ENCODE results near the gene TFB1M. TPM values are rescaled to one million over a fixed set of nuclear protein-coding genes. Genes with fewer than 3 reads are reported as not detected.
A peak's percentile ranks its signal among the peaks of the same experiment; 100 is the strongest.
"Not testable (repeated sequence)": the region's sequence is repeated elsewhere in the genome, so short reads cannot be mapped to it uniquely, and the experiment has no call there.

TFB1M gene
- total RNA-seq, result 10 to 100 TPM; 33.6 to 35.5 TPM

DNA sequence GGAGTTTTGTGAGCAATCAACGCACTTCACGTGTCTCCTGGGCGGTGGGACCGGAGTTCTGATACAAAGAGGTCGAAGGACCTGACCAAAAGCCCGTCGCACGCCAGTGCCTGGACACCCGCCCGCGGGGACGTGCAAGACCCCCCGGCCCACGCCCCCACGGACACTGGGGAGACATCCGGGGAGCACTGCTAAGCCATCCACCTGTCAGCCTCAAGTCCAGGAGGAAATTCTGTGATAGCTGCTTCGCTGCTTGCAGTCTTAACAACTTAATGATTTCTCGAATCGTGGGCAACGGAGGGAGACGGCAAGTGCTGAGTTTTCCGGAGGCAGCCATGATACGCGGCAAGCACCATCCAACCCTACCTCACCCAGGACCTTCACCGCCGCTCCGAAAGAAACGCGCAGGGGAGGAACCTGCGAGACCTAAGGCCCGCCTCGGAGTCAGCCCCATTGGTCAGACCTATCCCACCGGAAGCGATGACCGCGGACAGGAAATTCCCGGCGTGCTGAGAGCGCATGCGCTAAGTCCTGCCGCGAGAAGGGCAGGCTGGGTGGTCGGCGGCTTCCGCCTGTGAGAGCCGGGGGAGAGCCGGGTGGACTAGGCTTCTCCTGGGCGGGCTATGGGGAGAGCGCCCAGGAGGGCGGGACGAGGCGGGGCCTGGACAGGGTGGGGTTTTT lies at the start of gene TFB1M:
Gene TFB1M, minus strand, starts transcription at position 393 of the 681 bp plus-strand sequence. Its CDS starts 56 bp downstream, at position 337.
- ATAC-seq, result peak; percentile 96
- peak; percentile 99 for DNase-seq
- H3K27ac Mint-ChIP-seq, result peak within 1 kb of the TSS; percentile 92
- H3K4me1 Mint-ChIP-seq, result peaks cover 45% of the 10 kb centered on the region
- peak within 1 kb of the TSS; percentile 99 for H3K4me3 Mint-ChIP-seq
- H3K27me3 Mint-ChIP-seq, result peaks cover 6% of the 10 kb centered on the region
- CTCF ChIA-PET, result interaction anchor here (1.4 to 6.0 kb wide), 3 partner anchors 10 to 143 kb away, joined by 4 to 45 read pairs (median 16); no protein-coding TSS in a partner anchor
- H3K36me3 Mint-ChIP-seq, result peaks cover 26% of the 10 kb centered on the region
- H3K9me3 Mint-ChIP-seq (ENCODE audit: low read depth), result no peaks in the 10 kb centered on the region

DNA sequence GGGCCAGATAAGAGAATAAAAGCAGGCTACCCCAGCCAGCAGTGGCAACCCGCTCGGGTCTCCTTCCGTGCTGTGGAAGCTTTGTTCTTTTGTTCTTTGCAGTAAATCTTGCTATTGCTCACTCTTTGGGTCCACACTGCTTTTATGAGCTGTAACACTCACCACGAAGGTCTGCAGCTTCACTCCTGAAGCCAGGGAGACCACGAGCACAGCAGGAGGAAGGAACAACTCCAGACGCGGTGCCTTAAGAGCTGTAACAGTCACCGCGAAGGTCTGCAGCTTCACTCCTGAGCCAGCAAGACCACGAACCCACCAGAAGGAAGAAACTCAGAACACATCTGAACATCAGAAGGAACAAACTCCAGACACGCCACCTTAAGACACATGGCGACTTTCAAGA lies 49.7 kb upstream of the TFB1M start:
- ATAC-seq; CTCF ChIA-PET; H3K4me1 Mint-ChIP-seq; DNase-seq; H3K36me3 Mint-ChIP-seq; H3K27ac Mint-ChIP-seq; H3K4me3 Mint-ChIP-seq; H3K9me3 Mint-ChIP-seq (ENCODE audit: low read depth): not testable (repeated sequence)
- H3K27me3 Mint-ChIP-seq, result peaks cover 20% of the 10 kb centered on the region

DNA sequence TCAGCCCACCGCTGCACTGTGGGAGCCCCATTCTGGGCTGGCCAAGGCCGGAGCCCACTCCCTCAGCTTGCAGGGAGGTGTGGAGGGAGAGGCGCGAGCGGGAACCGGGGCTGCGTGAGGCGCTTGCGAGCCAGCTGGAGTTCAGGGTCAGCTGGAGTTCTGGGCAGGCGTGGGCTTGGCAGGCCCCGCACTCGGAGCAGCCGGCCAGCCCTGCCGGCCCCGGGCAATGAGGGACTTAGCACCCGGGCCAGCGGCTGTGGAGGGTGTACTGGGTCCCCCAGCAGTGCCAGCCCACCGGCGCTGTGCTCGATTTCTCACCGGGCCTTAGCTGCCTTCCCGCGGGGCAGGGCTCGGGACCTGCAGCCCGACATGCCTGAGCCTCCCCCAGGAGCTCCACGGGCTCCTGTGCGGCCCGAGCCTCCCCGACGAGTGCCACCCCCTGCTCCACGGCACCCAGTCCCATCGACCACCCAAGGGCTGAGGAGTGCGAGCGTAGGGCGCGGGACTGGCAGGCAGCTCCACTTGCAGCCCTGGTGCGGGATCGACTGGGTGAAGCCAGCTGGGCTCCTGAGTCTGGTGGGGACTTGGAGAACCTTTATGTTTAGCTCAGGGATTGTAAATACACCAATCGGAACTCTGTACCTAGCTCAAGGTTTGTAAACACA lies 48.8 kb upstream of the TFB1M start:
- H3K27ac Mint-ChIP-seq; CTCF ChIA-PET; H3K36me3 Mint-ChIP-seq; DNase-seq; H3K9me3 Mint-ChIP-seq (ENCODE audit: low read depth); H3K4me3 Mint-ChIP-seq; H3K4me1 Mint-ChIP-seq; ATAC-seq: not testable (repeated sequence)
- H3K27me3 Mint-ChIP-seq, result peaks cover 27% of the 10 kb centered on the region

DNA sequence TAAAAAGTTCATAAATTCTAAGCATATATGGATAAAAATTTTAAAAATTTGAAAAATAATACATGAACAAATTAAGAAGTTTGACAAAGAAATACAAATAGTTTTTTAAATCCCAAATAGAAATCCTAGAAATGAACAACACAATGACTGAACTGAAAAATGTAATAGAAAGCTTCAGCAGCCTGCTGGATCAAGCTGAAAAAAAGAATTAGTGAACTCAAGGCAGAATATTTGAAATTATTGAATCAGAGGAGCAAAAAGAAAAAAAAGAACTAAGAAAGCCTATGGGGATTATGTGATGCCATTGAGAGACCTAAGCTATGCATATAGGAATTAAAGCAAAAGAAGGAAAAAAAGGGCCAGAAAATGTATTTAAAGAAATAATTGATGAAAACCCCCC lies 39.9 kb upstream of the TFB1M start:
- Mint-ChIP-seq H3K27ac (no peak overlapping the region), H3K27me3 (peaks cover 19% of the 10 kb centered on the region), H3K9me3 (ENCODE audit: low read depth) (peaks cover 7% of the 10 kb centered on the region), H3K36me3 (peaks cover 4% of the 10 kb centered on the region), H3K4me1 (no peaks in the 10 kb centered on the region), H3K4me3 (no peak overlapping the region)
- CTCF ChIA-PET, result no interaction called here
- DNase-seq (no peak), ATAC-seq (no peak)

DNA sequence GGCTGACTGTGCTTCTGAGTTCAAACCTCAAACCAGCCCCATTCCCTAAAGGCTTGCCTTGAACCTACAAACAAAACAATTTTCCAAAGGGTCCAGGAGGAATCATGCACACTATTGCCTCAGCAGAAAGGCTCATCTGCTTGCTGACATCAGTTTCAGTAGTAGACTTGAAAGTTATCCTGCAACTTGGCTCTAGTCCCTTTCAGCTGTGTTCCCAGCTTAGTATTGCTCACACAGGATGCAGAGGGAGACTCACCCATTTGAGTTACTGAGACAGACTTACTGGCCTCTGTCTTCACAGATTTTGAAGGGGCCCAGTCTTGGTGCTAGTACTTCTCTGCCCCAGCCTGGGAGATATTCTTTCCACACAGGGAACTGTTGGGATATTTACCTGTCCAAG lies 38.5 kb upstream of the TFB1M start:
- H3K36me3 Mint-ChIP-seq, result peaks cover 4% of the 10 kb centered on the region
- H3K27me3 Mint-ChIP-seq, result peaks cover 11% of the 10 kb centered on the region
- no peak overlapping the region for H3K27ac Mint-ChIP-seq
- CTCF ChIA-PET, result no interaction called here
- no peak for DNase-seq
- no peak for ATAC-seq
- no peaks in the 10 kb centered on the region for H3K4me1 Mint-ChIP-seq
- H3K4me3 Mint-ChIP-seq, result no peak overlapping the region
- peaks cover 7% of the 10 kb centered on the region for H3K9me3 Mint-ChIP-seq (ENCODE audit: low read depth)

DNA sequence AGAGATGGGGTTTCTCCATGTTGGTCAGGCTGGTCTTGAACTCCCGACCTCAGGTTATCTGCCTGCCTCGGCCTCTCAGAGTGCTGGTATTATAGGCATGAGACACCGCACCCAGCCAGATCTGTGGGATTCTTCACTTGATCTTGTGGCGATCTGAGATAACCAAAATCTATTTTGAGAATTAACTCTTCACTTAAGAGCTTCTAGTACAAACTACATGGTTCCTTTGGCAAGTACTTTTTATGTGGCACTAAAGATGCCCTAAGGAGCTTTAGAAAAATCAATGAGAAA lies 37.8 kb upstream of the TFB1M start:
- Mint-ChIP-seq H3K36me3 (peaks cover 4% of the 10 kb centered on the region), H3K27ac (no peak overlapping the region), H3K4me3 (no peak overlapping the region), H3K9me3 (ENCODE audit: low read depth) (peaks cover 7% of the 10 kb centered on the region), H3K27me3 (peaks cover 8% of the 10 kb centered on the region), H3K4me1 (no peaks in the 10 kb centered on the region)
- no peak for DNase-seq
- no peak for ATAC-seq
- CTCF ChIA-PET, result no interaction called here

DNA sequence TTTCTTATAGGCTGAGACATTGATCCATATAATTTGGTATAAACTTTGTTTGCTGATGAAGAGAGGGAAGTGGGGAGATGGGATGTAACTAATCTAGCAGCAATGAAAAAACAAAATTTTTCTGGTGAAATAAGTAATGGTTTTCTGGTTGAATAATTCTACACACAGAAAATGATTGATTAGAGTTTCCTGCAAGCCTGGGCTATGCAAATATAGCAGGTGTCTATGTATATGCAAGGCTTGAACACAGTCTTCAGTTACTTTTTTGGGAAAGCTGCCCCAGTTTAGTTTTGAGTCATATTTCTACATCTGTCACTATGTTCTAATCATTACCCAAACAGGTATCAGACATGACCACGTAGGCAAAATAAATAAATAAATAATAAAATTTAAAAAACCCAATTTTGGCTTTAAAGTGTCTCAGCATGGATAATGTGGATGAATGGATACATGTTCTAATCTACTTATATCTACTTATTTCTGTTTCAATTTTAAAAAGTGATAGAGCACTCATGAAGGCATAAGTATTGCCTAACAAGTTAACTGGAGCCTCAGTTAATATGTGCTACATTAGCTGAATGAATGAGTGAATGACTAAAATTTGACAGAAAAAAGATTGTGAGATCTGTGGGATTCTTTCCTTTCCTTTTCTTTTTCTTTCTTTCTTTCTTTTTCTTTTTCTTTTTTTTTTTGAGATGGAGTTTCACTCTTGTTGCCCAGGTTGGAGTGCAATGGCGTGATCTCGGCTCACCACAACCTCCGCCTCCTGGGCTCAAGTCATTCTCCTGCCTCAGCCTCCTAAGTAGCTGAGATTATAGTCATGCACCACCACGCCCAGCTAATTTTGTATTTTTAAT lies 37.2 kb upstream of the TFB1M start:
- Mint-ChIP-seq H3K4me1 (no peaks in the 10 kb centered on the region), H3K27ac (no peak overlapping the region), H3K4me3 (no peak overlapping the region), H3K27me3 (peaks cover 8% of the 10 kb centered on the region), H3K9me3 (ENCODE audit: low read depth) (peaks cover 7% of the 10 kb centered on the region), H3K36me3 (peaks cover 4% of the 10 kb centered on the region)
- CTCF ChIA-PET, result no interaction called here
- ATAC-seq (no peak), DNase-seq (no peak)

DNA sequence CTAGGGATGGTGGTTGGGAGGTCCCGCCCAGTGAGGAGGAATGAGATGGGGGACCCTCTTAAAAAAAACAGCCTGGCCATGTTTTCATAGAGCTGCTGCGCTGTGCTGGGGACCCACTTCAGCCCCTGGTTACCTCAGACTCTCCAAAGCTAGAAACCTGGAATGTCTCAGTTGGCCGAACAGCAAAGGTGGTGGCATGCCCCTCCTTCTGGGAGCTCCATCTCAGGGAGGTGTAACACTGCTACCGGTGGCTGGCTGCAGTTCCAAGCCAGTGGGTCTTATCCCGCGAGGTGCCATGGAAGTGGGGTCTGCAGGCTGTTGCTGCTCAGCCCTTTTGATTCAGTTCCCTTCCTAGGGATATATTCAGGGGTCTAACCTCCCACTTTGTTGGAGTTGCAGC lies 35.7 kb upstream of the TFB1M start:
- Mint-ChIP-seq H3K36me3 (peaks cover 4% of the 10 kb centered on the region), H3K4me3 (no peak overlapping the region), H3K27ac (no peak overlapping the region), H3K27me3 (peaks cover 10% of the 10 kb centered on the region), H3K4me1 (no peaks in the 10 kb centered on the region), H3K9me3 (ENCODE audit: low read depth) (peaks cover 7% of the 10 kb centered on the region)
- ATAC-seq (no peak), DNase-seq (no peak)
- CTCF ChIA-PET, result interaction anchor here (1.1 kb wide), 1 partner anchor 22 kb away, joined by 3 read pairs; no protein-coding TSS in a partner anchor

DNA sequence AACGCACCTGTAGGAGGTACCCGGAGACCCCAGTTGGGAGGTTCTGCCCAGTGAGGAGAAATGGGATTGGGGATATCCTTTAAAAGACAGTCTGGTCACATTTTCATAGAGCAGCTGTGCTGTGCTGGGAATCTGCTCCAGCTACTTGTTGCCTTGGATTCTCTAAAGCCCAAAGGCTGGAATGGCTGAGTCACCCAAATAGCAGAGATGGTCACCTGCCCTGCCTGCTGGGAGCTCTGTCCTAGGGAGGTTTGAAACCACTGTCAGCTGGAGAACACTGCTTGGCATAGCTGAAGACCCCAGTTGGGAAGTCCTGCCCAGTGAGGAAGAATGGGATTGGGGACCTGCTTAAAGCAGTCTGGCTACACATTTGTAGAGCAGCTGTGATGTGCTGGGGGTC lies 34.8 kb upstream of the TFB1M start:
- no peak overlapping the region for H3K27ac Mint-ChIP-seq
- DNase-seq, result no peak
- no peaks in the 10 kb centered on the region for H3K4me1 Mint-ChIP-seq
- CTCF ChIA-PET, result interaction anchor here (1.1 kb wide), 1 partner anchor 21 kb away, joined by 3 read pairs; no protein-coding TSS in a partner anchor
- peaks cover 7% of the 10 kb centered on the region for H3K27me3 Mint-ChIP-seq
- ATAC-seq, result no peak
- peaks cover under 1% of the 10 kb centered on the region for H3K36me3 Mint-ChIP-seq
- no peak overlapping the region for H3K4me3 Mint-ChIP-seq
- H3K9me3 Mint-ChIP-seq (ENCODE audit: low read depth), result peaks cover 2% of the 10 kb centered on the region

DNA sequence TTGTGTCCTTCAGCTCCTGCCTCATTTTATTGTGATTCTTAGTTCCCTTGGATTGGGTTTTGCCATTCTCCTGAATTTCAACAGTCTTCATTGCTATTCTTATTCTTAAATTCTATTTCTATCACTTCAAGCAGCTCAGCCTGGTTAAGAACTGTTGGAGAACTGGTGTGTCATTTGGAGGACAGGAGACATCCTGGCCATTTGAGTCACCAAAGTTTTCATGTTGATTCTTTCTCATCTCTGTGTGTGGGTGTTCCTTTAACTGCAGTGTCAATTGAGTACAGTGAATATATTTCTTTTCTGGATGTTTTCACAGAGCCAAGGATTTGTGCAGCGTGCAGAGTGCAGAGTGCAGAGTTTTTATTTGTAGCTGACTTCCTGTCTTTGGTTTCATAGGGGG lies 33.5 kb upstream of the TFB1M start:
- Mint-ChIP-seq H3K4me1 (no peaks in the 10 kb centered on the region), H3K27ac (no peak overlapping the region), H3K4me3 (no peak overlapping the region), H3K9me3 (ENCODE audit: low read depth) (no peaks in the 10 kb centered on the region), H3K27me3 (peaks cover 7% of the 10 kb centered on the region), H3K36me3 (no peaks in the 10 kb centered on the region)
- DNase-seq (no peak), ATAC-seq (no peak)
- CTCF ChIA-PET, result interaction anchor here (1.2 kb wide), 1 partner anchor 19 kb away, joined by 3 read pairs; no protein-coding TSS in a partner anchor

DNA sequence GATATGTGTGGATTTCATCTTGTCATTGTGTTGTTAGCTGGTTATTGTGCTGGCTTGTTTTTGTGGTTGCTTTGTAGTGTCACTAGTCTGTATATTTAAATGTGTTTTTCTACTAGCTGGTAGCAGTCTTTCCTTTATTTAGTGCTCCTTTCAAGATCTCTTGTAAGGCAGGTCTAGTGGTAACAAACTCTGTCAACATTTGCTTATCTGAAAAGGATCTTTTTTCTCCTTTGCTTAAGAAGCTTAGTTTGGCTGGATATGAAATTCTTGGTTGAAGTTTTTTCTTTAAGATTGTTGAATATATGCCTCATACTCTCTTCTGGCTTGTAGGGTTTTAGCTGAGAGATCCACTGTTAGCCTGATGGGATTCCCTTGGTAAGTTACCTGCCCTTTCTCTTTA lies 32.7 kb upstream of the TFB1M start:
- peaks cover 4% of the 10 kb centered on the region for H3K27me3 Mint-ChIP-seq
- CTCF ChIA-PET, result interaction anchor here (1.2 kb wide), 1 partner anchor 18 kb away, joined by 3 read pairs; no protein-coding TSS in a partner anchor
- ATAC-seq (no peak), DNase-seq (no peak)
- no peak overlapping the region for H3K4me3 Mint-ChIP-seq
- no peaks in the 10 kb centered on the region for H3K36me3 Mint-ChIP-seq
- H3K9me3 Mint-ChIP-seq (ENCODE audit: low read depth), result no peaks in the 10 kb centered on the region
- no peak overlapping the region for H3K27ac Mint-ChIP-seq
- no peaks in the 10 kb centered on the region for H3K4me1 Mint-ChIP-seq

DNA sequence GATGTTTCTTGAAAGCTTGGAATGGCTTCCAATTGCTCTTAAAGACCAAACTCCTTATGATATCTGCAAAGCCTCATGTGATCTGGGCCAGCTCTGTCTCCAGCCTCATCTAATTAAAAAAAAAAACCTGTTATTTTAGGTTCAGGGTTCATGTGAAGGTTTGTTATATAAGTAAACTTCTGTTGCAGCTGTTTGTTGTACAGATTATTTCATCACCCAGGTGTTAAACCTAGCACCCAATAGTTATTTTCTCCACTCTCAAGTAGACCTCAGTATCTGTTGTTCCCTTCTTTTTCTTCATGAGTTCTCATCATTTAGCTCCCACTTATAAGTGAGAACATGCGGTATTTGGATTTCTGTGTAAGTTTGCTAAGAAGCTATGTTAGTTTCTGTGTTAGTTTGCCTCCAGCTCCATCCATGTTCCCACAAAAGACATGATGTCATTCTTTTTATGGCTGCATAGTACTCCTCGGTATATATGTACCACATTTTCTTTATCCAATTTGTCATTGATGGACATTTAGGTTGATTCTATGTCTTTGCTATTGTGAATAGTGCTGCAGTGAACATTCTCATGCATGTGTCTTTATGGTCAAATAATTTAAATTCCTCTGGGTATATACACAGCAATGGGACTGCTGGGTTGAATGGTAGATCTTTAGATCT lies 30.2 kb upstream of the TFB1M start:
- Mint-ChIP-seq H3K36me3 (peaks cover 4% of the 10 kb centered on the region), H3K4me3 (no peak overlapping the region), H3K9me3 (ENCODE audit: low read depth) (peaks cover 3% of the 10 kb centered on the region), H3K27ac (no peak overlapping the region), H3K27me3 (peaks cover 4% of the 10 kb centered on the region), H3K4me1 (peaks cover 3% of the 10 kb centered on the region)
- CTCF ChIA-PET, result no interaction called here
- ATAC-seq, result no peak
- DNase-seq, result no peak

DNA sequence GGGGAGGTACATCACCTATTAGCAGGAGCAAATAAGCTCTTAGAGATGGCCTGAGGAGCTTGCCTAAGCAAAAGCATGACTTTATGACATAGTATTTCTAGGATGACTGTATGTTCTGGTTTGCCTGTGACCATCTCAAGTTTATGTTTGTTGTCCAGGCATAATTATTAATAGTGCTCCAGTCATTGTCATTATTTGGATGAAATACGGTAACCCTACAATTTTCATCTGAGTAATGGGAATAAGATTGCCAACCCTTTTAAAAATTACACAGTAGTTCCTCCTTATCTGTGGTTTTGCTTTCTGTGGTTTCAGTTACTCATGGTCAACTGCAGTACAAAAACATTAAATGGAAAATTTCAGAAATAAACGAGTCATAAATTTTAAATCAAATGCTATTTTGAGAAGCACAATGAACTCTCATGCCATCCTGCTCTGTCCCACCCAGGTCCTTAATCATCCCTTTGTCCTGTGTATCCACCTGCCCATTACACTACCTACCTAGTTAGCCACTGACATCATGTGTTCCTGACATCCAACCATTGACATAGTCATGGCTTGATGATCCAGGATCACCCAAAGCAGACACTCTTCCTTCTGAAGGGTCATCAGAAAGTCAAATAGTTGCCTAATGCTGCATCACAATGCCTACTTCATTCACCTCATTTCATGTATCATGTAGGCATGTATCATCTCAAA lies 27.0 kb upstream of the TFB1M start:
- no peak for ATAC-seq
- CTCF ChIA-PET, result no interaction called here
- H3K4me1 Mint-ChIP-seq, result peaks cover 15% of the 10 kb centered on the region
- H3K9me3 Mint-ChIP-seq (ENCODE audit: low read depth), result peaks cover 8% of the 10 kb centered on the region
- peaks cover 13% of the 10 kb centered on the region for H3K36me3 Mint-ChIP-seq
- no peak for DNase-seq
- no peak overlapping the region for H3K4me3 Mint-ChIP-seq
- peaks cover 4% of the 10 kb centered on the region for H3K27me3 Mint-ChIP-seq
- no peak overlapping the region for H3K27ac Mint-ChIP-seq
